HEK293 (cell line): ENCODE measurements around the gene C17orf50.

Experiments
- CTCF ChIP-seq: fragments of 450-650 bp; formaldehyde crosslinking; IDR thresholded peaks from 2 replicates; pipeline ENCODE4 v1.5.1; 2016; ENCODE audit warnings: missing biosample characterization, missing genetic modification characterization
- YY1 ChIP-seq: fragments of 450-650 bp; formaldehyde crosslinking; IDR thresholded peaks from 2 replicates; pipeline ENCODE4 v1.5.1; 2018; ENCODE audit warnings: missing biosample characterization, missing genetic modification characterization
- ZFP3 ChIP-seq: fragments of 450-650 bp; formaldehyde crosslinking; IDR thresholded peaks from 2 replicates; pipeline ENCODE4 v1.5.1; 2016; ENCODE audit warnings: low read depth, missing biosample characterization, missing genetic modification characterization
- ZNF114 ChIP-seq: fragments of 450-650 bp; formaldehyde crosslinking; IDR thresholded peaks from 2 replicates; pipeline ENCODE4 v1.5.0; 2017; ENCODE audit warnings: missing biosample characterization, missing genetic modification characterization
- ZNF146 ChIP-seq: fragments of 450-650 bp; formaldehyde crosslinking; IDR thresholded peaks from 2 replicates; pipeline ENCODE4 v1.5.1; 2016; ENCODE audit warnings: missing biosample characterization, missing genetic modification characterization
- ZNF211 ChIP-seq: fragments of 450-650 bp; formaldehyde crosslinking; IDR thresholded peaks from 2 replicates; pipeline ENCODE4 v1.5.1; 2016; ENCODE audit warnings: low read depth, missing biosample characterization, missing genetic modification characterization
- ZNF239 ChIP-seq: fragments of 450-650 bp; formaldehyde crosslinking; IDR thresholded peaks from 2 replicates; pipeline ENCODE4 v1.5.1; 2016; ENCODE audit warnings: missing biosample characterization, missing genetic modification characterization
- ZNF24 ChIP-seq: fragments of 450-650 bp; formaldehyde crosslinking; IDR thresholded peaks from 2 replicates; pipeline ENCODE4 v1.5.1; 2016; ENCODE audit warnings: missing biosample characterization, missing genetic modification characterization
- ZNF398 ChIP-seq: fragments of 450-650 bp; formaldehyde crosslinking; IDR thresholded peaks from 2 replicates; pipeline ENCODE4 v1.5.1; 2017; ENCODE audit warnings: missing biosample characterization, missing genetic modification characterization
- ZNF416 ChIP-seq: fragments of 450-650 bp; formaldehyde crosslinking; IDR thresholded peaks from 2 replicates; pipeline ENCODE4 v1.5.1; 2016; ENCODE audit warnings: missing biosample characterization, missing genetic modification characterization
- ZNF707 ChIP-seq: fragments of 450-650 bp; formaldehyde crosslinking; IDR thresholded peaks from 2 replicates; pipeline ENCODE4 v1.5.1; 2016; ENCODE audit warnings: missing biosample characterization, missing genetic modification characterization
- ZNF776 ChIP-seq: fragments of 450-650 bp; formaldehyde crosslinking; IDR thresholded peaks from 2 replicates; pipeline ENCODE4 v1.5.0; 2017; ENCODE audit warnings: missing biosample characterization, missing genetic modification characterization, borderline replicate concordance

GRCh38 chr17:35735036-35735805 is 25.5 kb upstream of the C17orf50 start:
- TF ChIP-seq ZNF416 (tag by site-specific recombination) (no peak), CTCF (tag by site-specific recombination) (no peak), ZNF114 (tag by site-specific recombination) (no peak), ZFP3 (tag by site-specific recombination) (no peak), ZNF239 (tag by site-specific recombination) (no peak), YY1 (tag by site-specific recombination) (no peak), ZNF398 (no peak), ZNF707 (tag by site-specific recombination) (no peak), ZNF211 (tag by site-specific recombination) (no peak), ZNF776 (tag by site-specific recombination) (no peak), ZNF24 (tag by site-specific recombination) (no peak), ZNF146 (no peak)
